ENCODE measurements around the gene HAUS2. TPM values are rescaled to one million over a fixed set of nuclear protein-coding genes. Genes with fewer than 3 reads are reported as not detected.

HAUS2 gene
- total RNA-seq, 4 donors from 2014 or later = 20.6 to 32.3 (median 25.2) TPM

DNA sequence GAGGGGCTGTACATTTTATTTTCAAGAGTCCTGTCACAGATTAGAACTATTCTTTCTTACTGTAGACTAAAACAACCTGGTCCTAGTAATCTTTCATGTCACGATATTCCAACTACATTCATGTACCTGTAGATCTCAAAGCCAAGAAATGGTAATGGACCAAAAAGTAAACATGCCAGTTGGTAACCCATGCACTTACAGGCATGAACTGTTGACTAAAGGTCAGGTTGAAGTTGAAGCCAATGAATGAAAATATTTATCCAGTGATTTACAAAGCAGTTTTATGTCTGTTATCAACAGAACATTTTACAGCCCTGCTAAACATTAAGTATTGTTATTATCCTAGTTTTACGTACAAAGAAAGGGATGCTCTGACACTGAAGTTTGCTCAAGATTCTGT, 25.3 kb upstream of the HAUS2 start:
- no peaks in the 10 kb centered on the region for H3K9me3 ChIP-seq
- intact Hi-C loops (cut with DNase I) = no loop called here
- no peaks in the 10 kb centered on the region for H3K27me3 ChIP-seq
- TF ChIP-seq, protein P1, sequence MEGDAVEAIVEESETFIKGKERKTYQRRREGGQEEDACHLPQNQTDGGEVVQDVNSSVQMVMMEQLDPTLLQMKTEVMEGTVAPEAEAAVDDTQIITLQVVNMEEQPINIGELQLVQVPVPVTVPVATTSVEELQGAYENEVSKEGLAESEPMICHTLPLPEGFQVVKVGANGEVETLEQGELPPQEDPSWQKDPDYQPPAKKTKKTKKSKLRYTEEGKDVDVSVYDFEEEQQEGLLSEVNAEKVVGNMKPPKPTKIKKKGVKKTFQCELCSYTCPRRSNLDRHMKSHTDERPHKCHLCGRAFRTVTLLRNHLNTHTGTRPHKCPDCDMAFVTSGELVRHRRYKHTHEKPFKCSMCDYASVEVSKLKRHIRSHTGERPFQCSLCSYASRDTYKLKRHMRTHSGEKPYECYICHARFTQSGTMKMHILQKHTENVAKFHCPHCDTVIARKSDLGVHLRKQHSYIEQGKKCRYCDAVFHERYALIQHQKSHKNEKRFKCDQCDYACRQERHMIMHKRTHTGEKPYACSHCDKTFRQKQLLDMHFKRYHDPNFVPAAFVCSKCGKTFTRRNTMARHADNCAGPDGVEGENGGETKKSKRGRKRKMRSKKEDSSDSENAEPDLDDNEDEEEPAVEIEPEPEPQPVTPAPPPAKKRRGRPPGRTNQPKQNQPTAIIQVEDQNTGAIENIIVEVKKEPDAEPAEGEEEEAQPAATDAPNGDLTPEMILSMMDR (IDR thresholded peaks at IDR 0.05) = no peak
- TF ChIP-seq POLR2A (IDR thresholded peaks at IDR 0.05) = no peak
- no peak overlapping the region for H3K27ac ChIP-seq
- no peak overlapping the region for H3K4me3 ChIP-seq (replicated peaks in 1 of 3)
- 94% methylated on average over 2 of the region's 2 CpGs for WGBS, 2 donors
- no peak for DNase-seq
- no peaks in the 10 kb centered on the region for H3K4me1 ChIP-seq
- peaks cover 12 to 29% of the 10 kb centered on the region in 2 donors for H3K36me3 ChIP-seq

DNA sequence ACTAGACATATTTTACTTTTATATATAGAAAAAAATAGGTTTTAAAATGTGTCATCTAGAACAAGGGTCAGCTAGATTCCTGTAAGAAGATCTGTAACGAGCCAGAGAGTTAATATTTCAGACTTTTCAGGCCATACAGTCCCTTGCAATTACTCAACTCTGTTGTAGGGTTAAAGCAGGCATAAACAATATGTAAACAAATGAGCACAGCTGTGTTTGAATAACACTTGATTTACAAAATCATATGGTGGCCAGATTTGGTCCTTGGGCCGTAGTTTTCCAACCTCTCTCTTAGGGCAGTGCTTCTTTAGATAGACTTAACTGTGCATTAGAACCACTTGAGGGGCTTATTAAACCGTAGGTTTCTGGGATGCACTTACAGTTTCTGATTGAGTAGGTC, 19.7 kb upstream of the HAUS2 start:
- Histone ChIP-seq H3K4me3 (replicated peaks in 1 of 3) (no peak overlapping the region), H3K36me3 (peaks cover 18 to 20% of the 10 kb centered on the region in 2 donors), H3K4me1 (no peaks in the 10 kb centered on the region), H3K27me3 (no peaks in the 10 kb centered on the region), H3K27ac (no peak overlapping the region), H3K9me3 (no peaks in the 10 kb centered on the region)
- TF ChIP-seq, protein P1 (IDR thresholded peaks at IDR 0.05) = no peak
- no peak for TF ChIP-seq POLR2A (IDR thresholded peaks at IDR 0.05)
- intact Hi-C loops (cut with DNase I) = no loop called here
- no peak for DNase-seq
- 91 to 92% methylated on average over 3 of the region's 3 CpGs for WGBS, 2 donors

GRCh38 chr15:42533246-42533645, 15.4 kb upstream of the HAUS2 start:
- TF ChIP-seq POLR2A (IDR thresholded peaks at IDR 0.05) = no peak
- TF ChIP-seq, protein P1 (IDR thresholded peaks at IDR 0.05) = no peak

GRCh38 chr15:42544853-42545629, 3.6 kb upstream of the HAUS2 start:
- peaks cover 12 to 13% of the 10 kb centered on the region in 2 donors for H3K36me3 ChIP-seq
- intact Hi-C loops (cut with DNase I) = loop anchor here (5.0 kb wide), 1 partner anchor 53 kb away; the partner anchor contains the start of gene ZNF106
- TF ChIP-seq, protein P1 (IDR thresholded peaks at IDR 0.05) = no peak
- no peak for TF ChIP-seq POLR2A (IDR thresholded peaks at IDR 0.05)

More at GRCh38 chr15:42533246-42533645, 15.4 kb upstream of the HAUS2 start:
- Histone ChIP-seq H3K36me3 (peaks cover 18 to 21% of the 10 kb centered on the region in 2 donors), H3K27me3 (no peaks in the 10 kb centered on the region), H3K27ac (no peak overlapping the region), H3K4me3 (replicated peaks in 1 of 3) (no peak overlapping the region), H3K9me3 (no peaks in the 10 kb centered on the region), H3K4me1 (no peaks in the 10 kb centered on the region)
- intact Hi-C loops (cut with DNase I) = no loop called here
- DNase-seq = no peak
- 95 to 96% methylated on average over 1 of the region's 1 CpG for WGBS, 2 donors

DNA sequence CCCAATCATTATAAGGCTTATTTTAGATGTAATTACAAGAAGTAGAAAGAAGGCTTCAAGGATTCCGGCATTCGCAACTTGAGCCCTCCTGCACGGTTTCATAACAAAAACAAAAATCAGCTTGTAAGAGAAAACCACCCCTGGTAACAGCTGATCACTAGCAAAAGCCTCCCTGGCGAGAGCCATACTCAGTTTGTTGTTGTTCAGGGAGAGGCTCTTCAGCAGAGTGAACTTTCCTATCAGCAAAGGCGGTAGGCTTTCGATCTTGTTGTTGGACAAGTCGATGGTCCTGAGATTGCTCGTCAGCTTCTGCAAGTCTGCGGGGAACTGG, 755 bp upstream of the HAUS2 start:
- Histone ChIP-seq H3K4me3 (replicated peaks in 1 of 3) (peak overlapping the region; percentile 89 to 93 (median 92)), H3K9me3 (no peaks in the 10 kb centered on the region), H3K27me3 (no peaks in the 10 kb centered on the region), H3K27ac (peak overlapping the region; percentile 84 to 87 (median 87)), H3K36me3 (peaks cover 12 to 13% of the 10 kb centered on the region in 2 donors), H3K4me1 (peaks cover 5 to 20% of the 10 kb centered on the region in 2 donors)
- WGBS, 2 donors = 1 to 3% methylated on average over 9 of the region's 9 CpGs
- TF ChIP-seq, protein P1 (IDR thresholded peaks at IDR 0.05) = no peak
- TF ChIP-seq POLR2A (IDR thresholded peaks at IDR 0.05) = no peak
- no peak for DNase-seq
- intact Hi-C loops (cut with DNase I) = loop anchor here (5.0 kb wide), 1 partner anchor 56 kb away; the partner anchor contains the start of gene ZNF106

More at GRCh38 chr15:42544853-42545629, 3.6 kb upstream of the HAUS2 start:
- Histone ChIP-seq H3K9me3 (no peaks in the 10 kb centered on the region), H3K27ac (no peak overlapping the region), H3K4me1 (peaks cover 5 to 16% of the 10 kb centered on the region in 2 donors), H3K27me3 (no peaks in the 10 kb centered on the region), H3K4me3 (replicated peaks in 1 of 3) (no peak overlapping the region)
- 93 to 95% methylated on average over 4 of the region's 4 CpGs for WGBS, 2 donors
- DNase-seq = no peak

Measured in thyroid gland (tissue), 4 donors.